ENCODE results near the gene ZNF91.
A peak's percentile ranks its signal among the peaks of the same experiment; 100 is the strongest.
"Not testable (repeated sequence)": the region's sequence is repeated elsewhere in the genome, so short reads cannot be mapped to it uniquely, and the experiment has no call there.

Gene ZNF91

GRCh38 chr19:23395722-23396117 is 449 bp upstream of the ZNF91 start:
- H3K9me3 ChIP-seq (ENCODE audit: control insufficient read depth, insufficient read depth, low read depth, low read length); H3K27me3 ChIP-seq (ENCODE audit: control insufficient read depth, insufficient read depth, low read length); H3K4me3 ChIP-seq (ENCODE audit: low read depth, low read length); H3K4me1 ChIP-seq (ENCODE audit: control insufficient read depth, insufficient read depth, low read length); H3K9ac ChIP-seq (ENCODE audit: low read length); H3K27ac ChIP-seq (ENCODE audit: low read depth, low read length): not testable (repeated sequence)
- peaks cover 29% of the 10 kb centered on the region for H3K36me3 ChIP-seq (ENCODE audit: control insufficient read depth, insufficient read depth, low read length)

- Histone ChIP-seq H3K36me3 (ENCODE audit: control insufficient read depth, insufficient read depth, low read length) (peaks cover 28% of the 10 kb centered on the region), H3K27ac (ENCODE audit: low read depth, low read length) (peak overlapping the region; percentile 91; the same call in 1 of the 2 replicates), H3K9ac (ENCODE audit: low read length) (peak overlapping the region; percentile 99), H3K4me1 (ENCODE audit: control insufficient read depth, insufficient read depth, low read length) (peaks cover 2% of the 10 kb centered on the region; the same call in 1 of the 2 replicates), H3K27me3 (ENCODE audit: control insufficient read depth, insufficient read depth, low read length) (no peaks in the 10 kb centered on the region), H3K9me3 (ENCODE audit: control insufficient read depth, insufficient read depth, low read depth, low read length) (peaks cover 7% of the 10 kb centered on the region; the same call in 1 of the 2 replicates), H3K4me3 (ENCODE audit: low read depth, low read length) (peak overlapping the region; percentile 98)
These were observed 760 bp downstream of the ZNF91 start for GRCh38 chr19:23394511-23394910.

GRCh38 chr19:23393121-23393520 is 2.1 kb downstream of the ZNF91 start:
- H3K27ac ChIP-seq (ENCODE audit: low read depth, low read length) = no peak overlapping the region
- peaks cover 16% of the 10 kb centered on the region; the same call in 1 of the 2 replicates for H3K9me3 ChIP-seq (ENCODE audit: control insufficient read depth, insufficient read depth, low read depth, low read length)
- H3K36me3 ChIP-seq (ENCODE audit: control insufficient read depth, insufficient read depth, low read length) = peaks cover 33% of the 10 kb centered on the region
- no peak overlapping the region for H3K9ac ChIP-seq (ENCODE audit: low read length)
- no peaks in the 10 kb centered on the region for H3K27me3 ChIP-seq (ENCODE audit: control insufficient read depth, insufficient read depth, low read length)
- peak overlapping the region; percentile 98; the same call in 1 of the 2 replicates for H3K4me3 ChIP-seq (ENCODE audit: low read depth, low read length)
- peaks cover 2% of the 10 kb centered on the region; the same call in 1 of the 2 replicates for H3K4me1 ChIP-seq (ENCODE audit: control insufficient read depth, insufficient read depth, low read length)

GRCh38 chr19:23391236-23391635 is 4.0 kb downstream of the ZNF91 start:
- Histone ChIP-seq H3K4me3 (ENCODE audit: low read depth, low read length) (no peak overlapping the region), H3K4me1 (ENCODE audit: control insufficient read depth, insufficient read depth, low read length) (peaks cover 2% of the 10 kb centered on the region; the same call in 1 of the 2 replicates), H3K27me3 (ENCODE audit: control insufficient read depth, insufficient read depth, low read length) (no peaks in the 10 kb centered on the region), H3K36me3 (ENCODE audit: control insufficient read depth, insufficient read depth, low read length) (peaks cover 45% of the 10 kb centered on the region), H3K9ac (ENCODE audit: low read length) (no peak overlapping the region), H3K27ac (ENCODE audit: low read depth, low read length) (no peak overlapping the region), H3K9me3 (ENCODE audit: control insufficient read depth, insufficient read depth, low read depth, low read length) (peaks cover 21% of the 10 kb centered on the region; the same call in 1 of the 2 replicates)

GRCh38 chr19:23385404-23385803 is 9.9 kb downstream of the ZNF91 start:
- Histone ChIP-seq H3K9me3 (ENCODE audit: control insufficient read depth, insufficient read depth, low read depth, low read length) (peaks cover 54% of the 10 kb centered on the region; the same call in 1 of the 2 replicates), H3K4me3 (ENCODE audit: low read depth, low read length) (no peak overlapping the region)

GRCh38 chr19:23384858-23385257 is 10.4 kb downstream of the ZNF91 start:
- no peak overlapping the region for H3K9ac ChIP-seq (ENCODE audit: low read length)
- no peaks in the 10 kb centered on the region for H3K27me3 ChIP-seq (ENCODE audit: control insufficient read depth, insufficient read depth, low read length)
- H3K4me3 ChIP-seq (ENCODE audit: low read depth, low read length) = no peak overlapping the region
- no peaks in the 10 kb centered on the region for H3K4me1 ChIP-seq (ENCODE audit: control insufficient read depth, insufficient read depth, low read length)
- H3K27ac ChIP-seq (ENCODE audit: low read depth, low read length) = no peak overlapping the region
- peaks cover 53% of the 10 kb centered on the region; the same call in 1 of the 2 replicates for H3K9me3 ChIP-seq (ENCODE audit: control insufficient read depth, insufficient read depth, low read depth, low read length)
- H3K36me3 ChIP-seq (ENCODE audit: control insufficient read depth, insufficient read depth, low read length) = peaks cover 70% of the 10 kb centered on the region

More at GRCh38 chr19:23385404-23385803, 9.9 kb downstream of the ZNF91 start:
- Histone ChIP-seq H3K9ac (ENCODE audit: low read length) (no peak overlapping the region), H3K27ac (ENCODE audit: low read depth, low read length) (no peak overlapping the region), H3K4me1 (ENCODE audit: control insufficient read depth, insufficient read depth, low read length) (no peaks in the 10 kb centered on the region), H3K27me3 (ENCODE audit: control insufficient read depth, insufficient read depth, low read length) (no peaks in the 10 kb centered on the region), H3K36me3 (ENCODE audit: control insufficient read depth, insufficient read depth, low read length) (peaks cover 70% of the 10 kb centered on the region)

GRCh38 chr19:23384166-23384565 is 11.1 kb downstream of the ZNF91 start:
- Histone ChIP-seq H3K9me3 (ENCODE audit: control insufficient read depth, insufficient read depth, low read depth, low read length) (peaks cover 53% of the 10 kb centered on the region; the same call in 1 of the 2 replicates), H3K27ac (ENCODE audit: low read depth, low read length) (no peak overlapping the region), H3K4me3 (ENCODE audit: low read depth, low read length) (no peak overlapping the region), H3K36me3 (ENCODE audit: control insufficient read depth, insufficient read depth, low read length) (peaks cover 70% of the 10 kb centered on the region), H3K9ac (ENCODE audit: low read length) (no peak overlapping the region), H3K27me3 (ENCODE audit: control insufficient read depth, insufficient read depth, low read length) (no peaks in the 10 kb centered on the region), H3K4me1 (ENCODE audit: control insufficient read depth, insufficient read depth, low read length) (no peaks in the 10 kb centered on the region)

GRCh38 chr19:23382955-23383354 is 12.3 kb downstream of the ZNF91 start:
- no peak overlapping the region for H3K27ac ChIP-seq (ENCODE audit: low read depth, low read length)
- no peaks in the 10 kb centered on the region for H3K4me1 ChIP-seq (ENCODE audit: control insufficient read depth, insufficient read depth, low read length)
- peaks cover 57% of the 10 kb centered on the region; the same call in 1 of the 2 replicates for H3K9me3 ChIP-seq (ENCODE audit: control insufficient read depth, insufficient read depth, low read depth, low read length)
- H3K4me3 ChIP-seq (ENCODE audit: low read depth, low read length) = no peak overlapping the region
- no peaks in the 10 kb centered on the region for H3K27me3 ChIP-seq (ENCODE audit: control insufficient read depth, insufficient read depth, low read length)
- peaks cover 61% of the 10 kb centered on the region for H3K36me3 ChIP-seq (ENCODE audit: control insufficient read depth, insufficient read depth, low read length)
- no peak overlapping the region for H3K9ac ChIP-seq (ENCODE audit: low read length)

- Histone ChIP-seq H3K9ac (ENCODE audit: low read length) (no peak overlapping the region), H3K4me3 (ENCODE audit: low read depth, low read length) (no peak overlapping the region), H3K9me3 (ENCODE audit: control insufficient read depth, insufficient read depth, low read depth, low read length) (peaks cover 67% of the 10 kb centered on the region), H3K36me3 (ENCODE audit: control insufficient read depth, insufficient read depth, low read length) (peaks cover 65% of the 10 kb centered on the region), H3K4me1 (ENCODE audit: control insufficient read depth, insufficient read depth, low read length) (no peaks in the 10 kb centered on the region), H3K27me3 (ENCODE audit: control insufficient read depth, insufficient read depth, low read length) (no peaks in the 10 kb centered on the region), H3K27ac (ENCODE audit: low read depth, low read length) (no peak overlapping the region)
These were observed 14.2 kb downstream of the ZNF91 start for GRCh38 chr19:23381114-23381513.

GRCh38 chr19:23379671-23380070 is 15.6 kb downstream of the ZNF91 start:
- H3K9me3 ChIP-seq (ENCODE audit: control insufficient read depth, insufficient read depth, low read depth, low read length) = peaks cover 67% of the 10 kb centered on the region
- H3K9ac ChIP-seq (ENCODE audit: low read length); H3K27ac ChIP-seq (ENCODE audit: low read depth, low read length); H3K4me3 ChIP-seq (ENCODE audit: low read depth, low read length); H3K27me3 ChIP-seq (ENCODE audit: control insufficient read depth, insufficient read depth, low read length); H3K4me1 ChIP-seq (ENCODE audit: control insufficient read depth, insufficient read depth, low read length): not testable (repeated sequence)
- peaks cover 65% of the 10 kb centered on the region for H3K36me3 ChIP-seq (ENCODE audit: control insufficient read depth, insufficient read depth, low read length)

- no peaks in the 10 kb centered on the region for H3K4me1 ChIP-seq (ENCODE audit: control insufficient read depth, insufficient read depth, low read length)
- peaks cover 60% of the 10 kb centered on the region for H3K9me3 ChIP-seq (ENCODE audit: control insufficient read depth, insufficient read depth, low read depth, low read length)
- H3K27ac ChIP-seq (ENCODE audit: low read depth, low read length) = no peak overlapping the region
- no peak overlapping the region for H3K9ac ChIP-seq (ENCODE audit: low read length)
- no peaks in the 10 kb centered on the region for H3K27me3 ChIP-seq (ENCODE audit: control insufficient read depth, insufficient read depth, low read length)
- H3K4me3 ChIP-seq (ENCODE audit: low read depth, low read length) = no peak overlapping the region
- H3K36me3 ChIP-seq (ENCODE audit: control insufficient read depth, insufficient read depth, low read length) = peaks cover 63% of the 10 kb centered on the region
These were observed 16.3 kb downstream of the ZNF91 start for GRCh38 chr19:23378948-23379347.

All from HUES6 (cell line).